ENCODE results near the gene TMEM131L. TPM values are rescaled to one million over a fixed set of nuclear protein-coding genes. Genes with fewer than 3 reads are reported as not detected.
"Not testable (repeated sequence)": the region's sequence is repeated elsewhere in the genome, so short reads cannot be mapped to it uniquely, and the experiment has no call there.

The TMEM131L gene
- polyA plus RNA-seq, 3 donors: 25.3 to 29.6 (median 28.7) TPM

DNA sequence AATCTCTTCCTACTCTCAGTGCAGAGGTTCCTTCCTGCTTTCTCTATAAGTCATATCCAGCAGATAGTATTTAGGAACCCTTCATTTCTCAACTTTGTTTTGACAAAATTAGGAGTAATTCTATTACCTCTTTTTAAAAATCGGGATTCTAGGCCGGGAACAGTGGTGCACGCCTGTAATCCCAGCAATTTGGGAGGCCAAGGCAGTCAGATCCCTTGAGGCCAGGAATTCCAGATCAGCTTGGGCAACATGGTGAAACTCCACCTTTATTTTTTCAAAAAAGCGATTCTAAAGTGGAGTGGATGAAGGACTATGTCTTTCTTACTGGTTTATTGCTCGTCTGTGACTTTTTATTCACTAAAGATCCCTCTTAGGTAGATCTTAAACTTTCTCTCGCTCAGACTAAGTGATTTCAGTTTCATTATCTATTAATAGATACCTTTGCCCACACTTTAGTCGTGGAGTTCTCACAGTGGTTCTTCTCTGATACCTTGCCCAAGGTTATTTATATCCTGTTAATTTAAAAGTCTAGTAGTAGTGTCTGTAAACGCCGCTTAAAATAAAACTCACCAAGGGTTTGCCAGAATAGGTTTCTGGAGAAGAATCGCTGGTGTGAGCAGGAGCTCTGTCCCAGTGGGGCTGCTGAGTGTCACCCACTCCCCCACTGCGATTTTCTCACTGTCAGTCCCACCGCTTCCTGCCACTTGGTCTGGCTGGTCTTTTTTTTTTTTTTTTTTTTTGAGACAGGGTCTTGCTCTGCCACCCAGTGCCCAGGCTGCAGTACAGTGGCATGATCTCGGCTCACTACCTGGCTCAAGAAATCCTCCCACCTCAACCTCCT is 27.0 kb upstream of the TMEM131L start:
- DNase-seq (ENCODE audit: extremely low read depth in 1 of 11, low read depth in 9 of 11, low spot score in 4 of 11): no peak

DNA sequence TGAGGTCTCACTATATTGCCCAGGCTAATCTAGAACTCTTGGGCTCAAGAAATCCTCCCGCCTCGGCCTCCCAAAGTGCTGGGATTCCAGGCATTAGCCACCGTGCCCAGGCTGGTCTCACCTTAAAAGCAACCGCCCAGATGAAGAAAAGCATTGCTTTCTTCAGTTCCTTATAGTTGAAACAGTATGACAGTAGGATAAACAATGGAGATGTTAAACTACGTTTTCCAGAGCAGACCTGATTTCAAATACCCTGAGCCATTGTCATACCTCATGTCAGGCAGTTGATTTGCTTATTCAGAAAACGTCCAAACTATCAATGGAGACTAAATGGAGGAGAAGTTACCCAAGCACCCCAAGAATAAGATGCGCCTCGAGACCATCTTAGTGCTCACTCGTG is 26.3 kb upstream of the TMEM131L start:
- no peak for DNase-seq (ENCODE audit: extremely low read depth in 1 of 11, low read depth in 9 of 11, low spot score in 4 of 11)

DNA sequence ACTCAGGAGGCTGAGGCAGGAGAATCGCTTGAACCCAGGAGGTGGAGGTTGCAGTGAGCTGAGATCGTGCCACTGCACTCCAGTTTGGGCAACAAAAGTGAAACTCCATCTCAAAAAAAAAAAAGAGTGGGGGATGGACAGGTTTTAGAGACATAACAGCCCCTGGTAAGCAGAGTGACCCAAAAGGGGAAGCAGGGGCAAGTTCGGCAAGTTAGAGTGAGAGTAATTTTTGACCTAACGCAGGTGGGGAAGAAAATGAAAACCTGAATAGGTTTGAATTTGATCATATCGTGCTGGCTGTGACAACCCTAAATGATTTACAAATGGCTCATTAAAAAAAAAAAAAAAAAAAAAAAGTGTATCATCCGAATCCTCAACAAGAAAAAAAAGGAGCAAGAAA is 25.7 kb upstream of the TMEM131L start:
- no peak for DNase-seq (ENCODE audit: extremely low read depth in 1 of 11, low read depth in 9 of 11, low spot score in 4 of 11)

DNA sequence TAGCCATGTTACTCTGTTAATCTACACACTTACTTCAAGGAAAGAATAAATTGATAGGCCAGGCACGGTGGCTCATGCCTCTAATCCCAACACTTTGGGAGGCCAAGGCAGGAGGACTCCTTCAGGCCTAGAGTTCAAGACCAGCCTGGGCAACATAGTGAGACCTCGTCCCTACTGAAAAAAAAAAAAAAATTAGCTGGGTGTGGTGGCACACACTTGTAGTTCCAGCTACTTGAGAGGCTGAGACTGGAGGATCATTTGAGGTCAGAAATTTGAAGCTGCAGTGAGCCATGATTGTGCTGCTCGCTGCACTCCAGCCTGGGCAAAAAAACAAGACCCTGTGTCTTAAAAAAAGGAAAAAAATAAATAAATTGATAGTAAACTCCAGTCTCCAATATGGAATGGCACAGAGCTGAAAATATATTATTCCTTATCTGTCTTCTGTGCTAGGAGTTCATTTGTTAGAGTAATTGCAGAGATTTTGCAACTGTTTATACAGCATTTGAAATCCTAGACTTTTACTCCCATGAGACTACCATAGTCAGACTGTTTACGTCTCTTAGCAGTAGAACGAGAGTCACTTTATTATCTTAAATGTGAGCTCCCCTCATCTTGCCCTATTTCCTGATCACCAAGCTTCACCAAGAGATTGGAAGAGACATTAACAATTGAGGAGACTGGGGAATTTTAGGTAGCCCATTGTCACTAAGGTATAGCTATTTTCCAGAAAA is 18.8 kb upstream of the TMEM131L start:
- DNase-seq (ENCODE audit: extremely low read depth in 1 of 11, low read depth in 9 of 11, low spot score in 4 of 11): peak in 3 of 11 donors; percentile 63 to 73 (median 67)

DNA sequence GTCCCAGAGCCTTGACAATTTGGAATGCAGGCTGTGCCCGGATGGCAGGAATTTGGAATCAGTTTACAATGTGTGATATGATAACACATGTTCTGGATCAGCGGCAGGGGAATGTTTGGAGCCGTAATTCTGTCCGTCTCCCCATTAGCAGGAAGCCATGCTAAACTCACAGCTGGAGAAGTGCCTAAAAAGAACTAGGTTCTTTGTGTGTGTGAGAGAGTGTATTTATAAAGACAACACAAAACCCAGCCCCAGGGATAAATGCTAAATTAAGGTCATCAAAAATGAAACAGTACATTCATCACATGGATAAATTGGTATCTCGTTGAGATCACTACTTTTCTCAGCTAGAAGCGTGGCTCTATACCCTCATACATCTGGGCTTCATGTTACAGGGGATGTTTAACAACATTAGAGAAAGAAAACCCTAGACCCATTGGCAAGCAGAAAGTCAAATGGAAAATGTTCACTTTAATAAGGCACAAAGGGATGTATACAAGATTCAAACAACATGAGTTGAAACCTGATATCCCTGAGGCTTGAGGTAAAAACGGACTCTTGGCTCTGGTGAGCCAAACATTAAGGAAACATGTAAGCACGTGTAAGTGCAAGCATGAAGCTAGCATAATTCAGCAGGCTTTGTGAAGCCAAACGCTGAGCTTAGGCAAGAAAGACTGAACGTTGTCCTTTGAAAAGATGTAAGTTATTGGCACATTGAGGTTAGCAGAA is 18.0 kb upstream of the TMEM131L start:
- peak in 4 of 11 donors; percentile 60 to 83 (median 72) for DNase-seq (ENCODE audit: extremely low read depth in 1 of 11, low read depth in 9 of 11, low spot score in 4 of 11)

DNA sequence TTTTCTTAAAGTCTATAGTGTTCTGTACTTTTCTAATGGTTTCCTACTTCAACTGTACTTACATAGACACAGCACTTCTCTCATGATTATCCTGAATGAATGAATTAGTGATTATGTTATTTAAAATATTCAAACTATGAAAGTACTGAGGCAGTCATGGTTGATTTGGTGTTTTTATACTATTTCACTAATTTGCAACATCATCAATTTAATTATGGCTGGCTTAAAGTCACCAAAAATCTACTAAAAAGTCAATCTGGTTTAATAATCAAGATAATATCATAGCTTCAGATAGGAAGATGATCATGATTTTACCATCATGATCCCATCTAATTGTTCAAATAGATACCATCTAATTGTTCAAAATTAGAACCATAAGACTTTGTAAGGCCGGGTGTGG is 16.8 kb upstream of the TMEM131L start:
- no peak for DNase-seq (ENCODE audit: extremely low read depth in 1 of 11, low read depth in 9 of 11, low spot score in 4 of 11)

DNA sequence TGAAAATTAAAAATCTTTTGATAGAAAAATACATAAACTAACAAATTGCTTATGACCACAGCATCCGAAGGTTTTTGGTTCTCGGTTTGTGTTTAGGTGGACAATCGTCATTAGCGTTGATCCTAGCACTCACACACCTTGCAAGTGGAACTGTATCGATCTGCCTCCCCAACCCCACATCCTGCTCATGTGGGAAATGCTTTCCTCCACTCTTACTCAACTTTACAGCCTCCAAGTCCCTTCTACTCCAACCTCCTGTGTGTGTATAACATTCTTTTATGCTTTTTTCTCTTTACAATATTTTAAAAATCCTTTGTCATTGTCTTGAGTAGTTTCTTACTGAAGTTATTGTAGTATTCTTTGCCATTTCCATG is 15.6 kb upstream of the TMEM131L start:
- DNase-seq (ENCODE audit: extremely low read depth in 1 of 11, low read depth in 9 of 11, low spot score in 4 of 11): no peak

DNA sequence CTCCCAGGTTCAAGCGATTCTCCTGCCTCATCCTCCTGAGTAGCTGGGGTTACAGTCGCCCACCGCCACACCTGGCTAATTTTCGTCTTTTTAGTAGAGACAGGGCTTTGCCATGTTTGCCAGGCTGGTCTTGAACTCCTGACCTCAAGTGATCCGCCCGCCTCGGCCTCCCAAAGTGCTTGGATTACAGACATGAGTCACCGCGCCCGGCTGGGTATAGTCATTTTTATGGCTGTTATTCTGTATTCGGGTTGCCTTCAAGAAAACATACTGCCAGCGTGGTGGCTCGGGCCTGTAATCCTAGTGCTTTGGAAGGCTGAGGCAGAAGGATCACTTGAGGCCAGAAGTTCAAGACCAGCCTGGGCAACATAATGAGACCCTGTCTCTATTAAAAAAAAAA is 15.0 kb upstream of the TMEM131L start:
- not testable (repeated sequence) for DNase-seq (ENCODE audit: extremely low read depth in 1 of 11, low read depth in 9 of 11, low spot score in 4 of 11)

DNA sequence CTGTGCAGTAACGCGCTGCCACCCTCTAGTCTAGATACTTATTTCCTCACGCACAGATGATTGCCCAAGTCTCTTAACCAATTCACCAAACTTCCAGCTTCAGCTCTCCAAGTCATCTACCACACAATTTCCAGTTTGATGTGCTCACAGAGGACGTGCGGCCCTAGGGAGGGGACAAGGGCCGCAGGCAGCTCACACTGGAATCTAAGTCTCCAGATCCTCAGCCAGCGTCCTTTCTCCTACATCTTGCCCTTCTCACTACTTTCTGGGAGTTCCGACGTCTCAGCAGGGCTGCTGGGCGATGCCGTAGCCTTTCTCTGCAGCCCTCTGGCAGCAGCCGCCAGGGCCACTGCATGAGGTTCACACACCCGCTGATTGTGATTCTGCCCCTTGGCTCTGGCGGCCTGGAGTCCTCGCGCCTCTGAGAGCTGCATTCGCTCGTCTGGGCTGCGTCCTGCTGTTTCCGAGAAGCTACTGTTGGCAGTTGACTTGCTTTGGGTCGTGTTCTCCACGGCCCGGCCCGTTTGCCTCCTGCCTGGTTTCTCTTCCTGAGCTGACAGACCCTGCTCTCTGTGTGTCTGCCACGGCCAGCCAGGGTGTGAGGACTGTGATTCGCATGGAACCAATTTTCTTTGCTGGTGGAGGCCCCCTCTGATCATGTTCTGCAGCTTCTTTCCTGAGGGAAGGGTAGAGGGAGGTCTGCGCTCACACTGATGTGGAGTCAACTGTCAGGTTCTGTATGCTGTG is 14.1 kb upstream of the TMEM131L start:
- DNase-seq (ENCODE audit: extremely low read depth in 1 of 11, low read depth in 9 of 11, low spot score in 4 of 11): no peak

DNA sequence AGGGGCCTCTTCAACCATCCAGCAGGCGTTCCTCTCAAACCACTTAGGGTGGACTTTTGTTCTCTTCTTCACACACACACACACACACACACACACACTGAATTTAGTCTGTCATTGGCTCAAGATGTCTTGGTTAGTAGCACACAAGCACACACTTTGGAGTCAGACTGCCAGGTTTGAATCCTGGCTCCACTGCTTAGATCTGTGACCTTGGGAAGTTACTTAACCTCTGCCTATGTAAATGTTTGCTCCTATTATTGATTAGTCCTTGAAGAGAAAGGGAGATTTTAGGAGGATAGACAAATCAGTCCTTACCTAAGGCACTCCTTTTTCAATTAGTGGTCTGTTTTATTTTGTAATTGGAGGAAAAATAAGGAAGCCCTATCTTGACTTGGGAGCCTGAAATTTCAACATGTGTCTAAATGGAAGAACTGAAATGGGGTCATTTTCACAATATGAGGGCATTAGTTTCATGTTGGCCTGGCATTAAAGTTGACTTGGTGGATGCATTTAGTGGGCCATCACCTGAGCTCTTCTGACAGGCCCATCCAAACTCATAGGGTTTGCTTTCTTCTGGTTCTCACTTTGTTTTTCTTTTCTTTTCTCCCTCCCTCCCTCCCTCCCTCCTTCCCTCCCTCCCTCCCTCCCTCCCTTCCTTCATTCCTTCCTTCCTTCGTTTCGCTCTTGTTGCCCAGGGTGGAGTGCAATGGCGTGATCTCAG is 13.3 kb upstream of the TMEM131L start:
- no peak for DNase-seq (ENCODE audit: extremely low read depth in 1 of 11, low read depth in 9 of 11, low spot score in 4 of 11)

DNA sequence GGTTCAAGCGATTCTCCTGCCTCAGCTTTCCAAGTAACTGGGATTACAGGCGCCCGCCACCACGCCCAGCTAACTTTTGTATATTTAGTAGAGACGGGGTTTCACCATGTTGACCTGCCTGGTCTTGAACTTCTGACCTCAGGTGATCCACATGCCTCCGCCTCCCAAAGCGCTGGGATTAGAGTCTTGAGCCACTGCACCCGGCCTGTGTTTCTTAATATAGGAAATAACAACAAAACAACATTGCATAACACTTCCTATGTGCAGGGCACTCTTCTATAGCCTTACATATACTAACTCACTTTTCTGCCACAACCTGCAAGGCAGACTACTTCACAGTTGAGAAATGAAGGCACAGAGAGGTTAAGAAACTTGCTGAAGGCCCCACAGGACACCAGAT is 12.8 kb upstream of the TMEM131L start:
- DNase-seq (ENCODE audit: extremely low read depth in 1 of 11, low read depth in 9 of 11, low spot score in 4 of 11): no peak

DNA sequence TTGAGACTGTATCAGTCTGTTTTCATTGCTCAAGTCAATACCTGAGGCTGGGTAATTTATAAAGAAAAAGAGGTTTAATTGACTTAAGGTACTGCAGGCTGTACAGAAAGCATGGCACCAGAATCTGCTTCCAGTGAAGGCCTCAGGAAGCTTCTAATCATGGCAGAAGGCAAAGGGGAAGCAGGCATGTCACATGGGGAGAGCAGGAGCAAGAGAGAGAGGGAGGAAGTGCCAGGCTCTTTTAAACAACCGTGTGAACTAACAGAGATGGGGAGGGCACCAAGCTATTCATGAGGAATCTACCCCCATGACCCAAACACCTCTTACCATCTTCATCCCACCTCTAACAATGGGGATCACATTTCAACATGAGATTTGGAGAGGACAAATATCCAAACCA is 7.2 kb upstream of the TMEM131L start:
- no peak for DNase-seq (ENCODE audit: extremely low read depth in 1 of 11, low read depth in 9 of 11, low spot score in 4 of 11)

DNA sequence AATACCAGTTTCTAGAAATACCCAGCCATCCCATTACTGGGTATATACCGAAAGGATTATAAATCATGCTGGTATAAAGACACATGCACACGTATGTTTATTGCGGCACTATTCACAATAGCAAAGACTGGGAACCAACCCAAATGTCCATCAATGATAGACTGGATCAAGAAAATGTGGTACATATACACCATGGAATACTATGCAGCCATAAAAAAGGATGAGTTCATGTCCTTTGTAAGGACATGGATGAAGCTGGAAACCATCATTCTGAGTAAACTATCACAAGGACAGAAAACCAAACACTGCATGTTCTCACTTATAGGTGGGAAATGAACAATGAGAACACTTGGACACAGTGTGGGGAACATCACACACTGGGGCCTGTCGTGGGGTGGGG is 4.6 kb upstream of the TMEM131L start:
- not testable (repeated sequence) for DNase-seq (ENCODE audit: extremely low read depth in 1 of 11, low read depth in 9 of 11, low spot score in 4 of 11)

DNA sequence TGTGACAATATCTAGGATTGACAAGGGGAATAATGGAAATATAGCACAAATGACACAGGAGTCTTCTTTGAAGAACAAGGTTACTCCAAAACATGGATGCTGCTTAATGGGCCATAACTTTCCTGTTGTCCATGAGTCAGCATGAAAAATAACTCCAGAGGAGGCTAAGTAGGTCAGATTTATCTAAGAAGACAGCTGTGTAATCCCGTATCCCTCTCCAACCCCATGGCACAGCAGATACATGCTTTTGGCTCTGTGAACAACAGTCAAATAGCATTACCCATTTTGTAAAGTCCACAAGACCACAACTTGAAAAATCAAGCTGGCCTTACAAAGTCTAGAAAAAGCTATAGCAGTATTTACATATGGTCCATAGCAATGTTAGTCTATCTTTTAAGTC is 2.1 kb upstream of the TMEM131L start:
- peak in 3 of 11 donors; percentile 33 to 45 (median 38) for DNase-seq (ENCODE audit: extremely low read depth in 1 of 11, low read depth in 9 of 11, low spot score in 4 of 11)

DNA sequence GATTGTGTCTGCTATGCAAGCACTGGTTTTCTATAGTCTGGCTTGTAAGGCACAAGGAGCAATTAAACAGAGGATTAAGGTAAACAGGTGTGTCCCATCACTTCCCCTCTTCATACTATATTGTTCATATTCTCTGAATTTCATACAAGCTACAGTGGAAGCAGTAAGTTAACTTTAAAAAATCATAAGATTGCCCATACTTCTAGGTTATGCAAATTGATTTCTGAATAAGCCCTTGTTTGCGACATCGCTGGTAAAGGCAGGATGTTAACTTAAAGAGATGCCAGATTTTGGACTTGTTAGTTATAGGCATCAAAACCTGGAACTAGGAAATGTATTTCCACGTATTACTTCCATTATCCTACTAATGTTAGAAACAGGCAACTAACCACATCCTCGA is 1.0 kb upstream of the TMEM131L start:
- DNase-seq (ENCODE audit: extremely low read depth in 1 of 11, low read depth in 9 of 11, low spot score in 4 of 11): no peak

DNA sequence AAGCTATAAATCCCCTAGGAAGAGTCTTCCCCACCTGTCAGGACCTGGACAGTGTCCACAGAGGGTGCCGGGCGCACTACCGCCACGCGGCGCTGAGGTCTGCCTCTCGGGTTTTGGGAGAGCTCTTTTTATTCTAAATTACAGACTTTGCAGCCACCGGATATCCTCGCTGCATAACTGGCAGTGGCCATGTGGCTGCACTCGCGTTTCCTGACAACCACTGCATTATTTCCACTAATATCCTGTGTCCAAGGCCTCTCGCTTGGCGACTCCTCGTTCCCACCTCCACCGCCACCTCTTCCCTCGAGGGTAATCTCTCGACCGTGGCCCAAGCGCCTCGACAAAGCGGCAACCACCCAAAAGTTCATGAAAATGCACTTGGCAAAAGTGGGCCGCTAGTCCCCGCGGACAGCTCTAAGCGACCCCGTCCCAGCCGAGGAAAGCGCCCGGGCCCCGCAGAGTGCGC is 512 bp upstream of the TMEM131L start:
- peak in 3 of 11 donors; percentile 54 to 57 (median 55) for DNase-seq (ENCODE audit: extremely low read depth in 1 of 11, low read depth in 9 of 11, low spot score in 4 of 11)

DNA sequence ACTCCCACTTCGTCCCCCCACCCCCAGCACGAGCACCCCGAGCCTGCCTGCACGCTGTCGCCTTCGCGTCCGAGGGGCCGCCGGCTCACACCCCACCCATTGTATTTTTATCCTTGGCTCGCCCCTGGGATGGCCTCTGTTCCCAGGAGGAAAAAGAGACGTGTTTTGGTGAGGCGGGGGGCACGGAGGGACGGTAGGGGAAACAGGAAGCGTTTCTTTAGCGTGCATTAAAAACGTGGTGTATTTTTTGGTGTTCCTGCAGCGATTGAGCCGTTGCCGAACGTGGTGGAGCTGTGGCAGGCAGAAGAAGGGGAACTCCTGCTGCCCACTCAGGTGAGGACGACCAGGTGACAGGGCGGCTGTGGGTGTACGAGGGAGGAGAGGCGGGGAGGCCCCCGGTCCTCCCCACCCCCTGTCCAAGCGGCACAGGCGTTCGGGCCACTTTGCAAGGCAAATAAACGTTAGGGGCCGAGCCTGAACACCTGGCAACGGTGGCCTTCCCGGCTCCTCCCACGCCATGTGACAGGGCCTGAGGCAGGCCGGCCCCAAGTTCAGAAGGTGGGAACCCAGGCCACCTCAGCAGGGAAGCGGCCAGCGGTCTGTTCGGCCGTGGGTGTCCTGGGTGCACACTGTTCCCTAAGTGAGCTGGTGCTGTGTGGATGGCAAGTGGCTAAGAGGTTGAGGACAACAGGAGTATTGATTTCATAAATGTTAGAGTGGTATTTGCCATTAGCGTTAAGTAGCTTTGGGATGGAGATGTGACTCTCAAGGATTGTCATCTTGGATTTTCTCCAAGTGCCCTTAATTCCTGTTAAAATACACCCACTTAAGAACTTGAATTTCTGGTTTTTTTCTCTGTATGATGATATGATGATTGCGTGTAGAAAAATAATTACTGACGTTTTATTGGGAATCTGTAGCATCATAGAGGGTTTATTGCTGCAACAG is 1.1 kb downstream of the TMEM131L start:
- peak in 3 of 11 donors; percentile 30 to 45 (median 44) for DNase-seq (ENCODE audit: extremely low read depth in 1 of 11, low read depth in 9 of 11, low spot score in 4 of 11)

Data from renal cortex interstitium (tissue), 11 donors.